GM12865 (cell line): ENCODE data around the gene SSH2.
A peak's percentile ranks its signal among the peaks of the same experiment; 100 is the strongest.

Experiments used
- DNase-seq: peaks from one replicate; pipeline ENCODE4 v3.0.0; 2010; ENCODE audit warnings: low read depth
- H3K4me3 ChIP-seq: 2 replicates; pipeline ENCODE4 v1.5.1; 2011; ENCODE audit warnings: mild to moderate bottlenecking, low read depth, low read length, control low read depth
- TF ChIP-seq, protein P1 (sequence below): IDR thresholded peaks from 2 replicates; pipeline ENCODE4 v1.5.1; 2011; ENCODE audit warnings: low read length, control low read depth, low read depth, inconsistent platforms; ENCODE audit not compliant: insufficient read depth; ENCODE audit errors: missing control alignments

Gene SSH2

DNA sequence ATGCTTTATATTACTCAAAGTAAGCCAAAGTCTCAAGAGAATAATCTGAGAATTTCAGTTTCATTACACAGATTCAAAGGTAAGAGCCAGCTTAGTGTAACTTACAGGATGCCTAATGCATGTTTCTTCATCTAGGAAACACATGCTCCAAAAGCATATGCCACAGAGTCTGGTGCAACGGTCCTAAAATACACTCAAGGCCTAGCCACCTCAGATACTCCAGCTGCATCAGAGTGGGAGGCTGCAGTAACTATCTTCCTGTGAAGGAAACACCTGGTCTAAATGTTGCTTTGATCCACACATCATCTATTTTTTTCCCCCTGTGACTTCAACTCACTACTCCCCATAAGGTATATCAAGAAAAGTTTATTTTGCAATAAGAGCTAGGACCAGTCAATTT lies 255.7 kb downstream of the SSH2 start:
- TF ChIP-seq, protein P1, sequence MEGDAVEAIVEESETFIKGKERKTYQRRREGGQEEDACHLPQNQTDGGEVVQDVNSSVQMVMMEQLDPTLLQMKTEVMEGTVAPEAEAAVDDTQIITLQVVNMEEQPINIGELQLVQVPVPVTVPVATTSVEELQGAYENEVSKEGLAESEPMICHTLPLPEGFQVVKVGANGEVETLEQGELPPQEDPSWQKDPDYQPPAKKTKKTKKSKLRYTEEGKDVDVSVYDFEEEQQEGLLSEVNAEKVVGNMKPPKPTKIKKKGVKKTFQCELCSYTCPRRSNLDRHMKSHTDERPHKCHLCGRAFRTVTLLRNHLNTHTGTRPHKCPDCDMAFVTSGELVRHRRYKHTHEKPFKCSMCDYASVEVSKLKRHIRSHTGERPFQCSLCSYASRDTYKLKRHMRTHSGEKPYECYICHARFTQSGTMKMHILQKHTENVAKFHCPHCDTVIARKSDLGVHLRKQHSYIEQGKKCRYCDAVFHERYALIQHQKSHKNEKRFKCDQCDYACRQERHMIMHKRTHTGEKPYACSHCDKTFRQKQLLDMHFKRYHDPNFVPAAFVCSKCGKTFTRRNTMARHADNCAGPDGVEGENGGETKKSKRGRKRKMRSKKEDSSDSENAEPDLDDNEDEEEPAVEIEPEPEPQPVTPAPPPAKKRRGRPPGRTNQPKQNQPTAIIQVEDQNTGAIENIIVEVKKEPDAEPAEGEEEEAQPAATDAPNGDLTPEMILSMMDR = no peak
- DNase-seq = peak; percentile 29
- no peak overlapping the region for H3K4me3 ChIP-seq

DNA sequence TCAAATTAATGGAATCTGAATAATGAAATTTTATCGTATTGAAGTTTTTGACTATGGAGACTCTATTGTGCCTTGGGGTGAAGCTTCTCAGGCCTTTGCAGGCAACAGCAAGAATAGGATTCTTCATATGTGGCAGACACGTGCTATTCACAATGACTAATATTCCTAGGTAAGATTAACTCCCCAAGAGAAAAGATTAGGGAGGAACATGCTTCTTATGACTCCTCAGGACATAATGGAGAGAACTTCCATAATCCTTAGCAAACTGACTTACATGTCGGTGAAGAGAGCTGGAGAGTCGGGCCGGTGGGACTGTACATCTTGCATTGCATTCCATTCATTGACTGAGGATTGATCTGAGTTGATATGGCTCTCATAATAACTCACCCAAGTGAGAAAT lies 258.4 kb downstream of the SSH2 start:
- no peak overlapping the region for H3K4me3 ChIP-seq
- no peak for DNase-seq
- TF ChIP-seq, protein P1 = no peak

DNA sequence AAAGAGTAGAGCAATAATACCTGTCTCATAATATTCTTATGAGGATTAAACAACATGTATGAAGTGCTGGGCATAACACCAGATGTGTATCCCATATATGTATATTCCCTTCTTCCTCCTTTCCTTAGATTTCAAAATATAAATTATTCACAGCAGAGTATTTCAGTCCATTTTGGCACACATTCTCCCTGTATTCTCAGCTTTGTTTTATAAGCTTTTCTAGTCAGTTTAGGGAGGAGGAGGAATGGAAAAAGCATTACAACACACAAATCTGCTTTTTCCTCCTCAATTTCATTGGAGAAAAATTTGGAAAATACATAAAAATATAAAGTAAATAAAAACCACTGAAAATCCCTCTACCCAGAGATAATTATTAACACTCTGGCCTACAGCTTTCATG lies 260.8 kb downstream of the SSH2 start:
- TF ChIP-seq, protein P1 = no peak
- DNase-seq = no peak
- H3K4me3 ChIP-seq = no peak overlapping the region

DNA sequence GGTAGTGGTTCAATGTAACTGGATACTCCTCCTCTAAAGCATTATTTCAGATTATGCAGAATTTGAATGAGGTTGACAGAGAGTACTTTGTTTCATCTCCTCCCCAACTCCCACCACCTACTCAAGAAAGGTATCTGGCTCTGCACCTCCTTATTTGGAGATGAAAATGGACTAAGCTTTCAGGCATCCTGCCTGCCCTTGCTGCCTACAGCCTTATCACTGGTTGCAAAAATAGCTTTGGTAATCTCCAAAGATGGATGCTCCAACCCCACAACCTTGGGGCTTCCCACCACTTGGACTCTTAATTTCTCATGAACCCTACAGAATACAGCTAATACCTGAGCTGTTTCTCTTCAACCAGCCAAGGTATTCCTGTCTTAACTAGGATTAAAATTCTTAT lies 262.1 kb downstream of the SSH2 start:
- H3K4me3 ChIP-seq = no peak overlapping the region
- TF ChIP-seq, protein P1 = no peak
- DNase-seq = no peak

DNA sequence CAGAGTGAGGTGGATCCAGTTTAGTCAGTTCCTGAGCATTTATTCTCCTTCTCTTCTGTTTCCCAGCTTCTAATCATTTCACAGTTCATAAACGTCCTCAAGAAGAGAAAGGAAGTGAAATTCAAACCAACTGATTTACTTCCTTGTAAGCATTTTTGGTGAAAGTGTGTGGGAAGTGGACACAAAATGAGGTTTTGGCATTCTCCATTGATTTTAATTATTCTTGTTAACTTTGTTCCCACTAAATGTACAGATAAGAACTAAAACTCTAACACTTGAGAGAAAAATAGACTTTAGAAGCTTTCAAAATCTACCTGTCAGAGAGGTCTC lies 264.6 kb downstream of the SSH2 start:
- no peak for DNase-seq
- H3K4me3 ChIP-seq = no peak overlapping the region
- TF ChIP-seq, protein P1 = no peak

DNA sequence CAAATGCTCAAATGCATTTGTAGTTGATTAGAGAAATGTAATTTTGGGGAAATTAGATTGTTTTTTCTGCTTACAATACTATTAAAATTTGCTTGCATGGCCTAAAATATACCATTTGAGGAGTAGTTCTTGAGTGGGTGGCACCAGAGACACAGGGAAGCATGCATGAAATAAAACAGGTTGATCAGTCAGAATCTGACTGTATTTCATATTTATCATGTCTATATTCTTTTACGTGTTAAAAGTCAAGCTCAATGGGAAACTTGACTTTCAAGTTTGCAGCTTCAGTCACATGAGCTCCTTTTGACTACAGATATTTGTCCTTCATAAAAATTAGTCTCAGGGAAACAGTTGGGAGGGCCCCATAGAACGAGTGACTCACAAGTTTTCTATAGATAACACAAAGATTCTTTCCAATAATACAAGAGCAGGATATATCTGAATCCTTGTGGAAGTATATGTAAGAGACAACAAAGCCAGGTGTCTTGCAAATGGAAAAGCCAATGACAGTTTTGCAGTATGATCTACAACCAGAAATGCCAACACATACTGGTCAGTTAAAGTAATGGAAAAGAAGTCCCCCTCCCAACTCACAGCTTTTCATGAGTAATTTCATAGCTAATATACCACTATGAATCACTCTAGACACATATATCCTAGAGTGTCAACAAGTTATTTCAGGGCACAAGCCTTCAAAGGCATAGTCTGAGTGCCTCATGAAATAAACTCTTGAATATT lies 265.1 kb downstream of the SSH2 start:
- TF ChIP-seq, protein P1 = no peak
- no peak overlapping the region for H3K4me3 ChIP-seq
- no peak for DNase-seq

DNA sequence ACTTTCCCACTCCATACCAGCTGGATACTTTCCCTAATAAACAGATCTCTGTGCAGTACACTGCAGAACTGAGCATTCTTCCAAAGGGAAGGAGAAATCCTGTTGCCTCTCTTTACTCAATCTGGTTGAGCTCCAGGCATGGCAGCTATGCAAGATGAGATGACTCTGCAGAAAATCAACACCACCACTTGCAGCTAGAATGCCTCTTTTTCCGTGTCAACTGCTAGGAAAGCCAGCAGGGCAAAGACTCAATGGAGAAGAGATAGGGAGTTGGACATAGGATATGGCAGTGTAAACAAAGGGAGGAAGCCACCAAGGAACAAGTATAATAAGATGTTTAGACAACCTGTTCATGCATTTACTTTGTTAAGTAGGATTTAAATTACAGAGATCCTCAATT lies 266.9 kb downstream of the SSH2 start:
- TF ChIP-seq, protein P1 = no peak
- no peak for DNase-seq
- no peak overlapping the region for H3K4me3 ChIP-seq
